Endothelial cell of umbilical vein (primary cell): ENCODE data around the gene PIWIL4. TPM values are rescaled to one million over a fixed set of nuclear protein-coding genes. Genes with fewer than 3 reads are reported as not detected.

Experiments used
- BruUV-seq: library from RNA; stranded (reverse); fragments of 400-500 nt; replicated peaks from 2 replicates; lab custom pipeline; 2021; lab: Mats Ljungman, UMichigan
- CTCF ChIA-PET: fragments of 300-600, 350-600 bp; sonication (Branson Sonifier 250); formaldehyde crosslinking; loops from one replicate; lab custom pipeline; 2021; ENCODE audit warnings: antibody characterized with exemption, inconsistent platforms; lab: Charles Lee
- POLR2A ChIA-PET: fragments of 300-600, 350-600 bp; sonication (Branson Sonifier 250); formaldehyde crosslinking; loops from one replicate; lab custom pipeline; 2021; ENCODE audit warnings: antibody characterized with exemption, inconsistent platforms; lab: Charles Lee
- DNase-seq: peaks from one replicate; pipeline ENCODE4 v3.0.0-alpha.2; 2011; ENCODE audit warnings: low read depth, low spot score
- FAIRE-seq: peaks from 2 replicates; lab custom pipeline; 2011; peaks lifted over from hg19 to GRCh38; lab: Jason Lieb, UNC
- H2AFZ ChIP-seq: 2 replicates; pipeline ENCODE4 v1.6.0; 2012; ENCODE audit warnings: low read depth, low read length, control low read depth, inconsistent platforms
- H3K27ac ChIP-seq: 2 replicates; pipeline ENCODE4 v1.5.1; 2011; ENCODE audit warnings: low read depth, mild to moderate bottlenecking, control low read depth, low read length, moderate library complexity; ENCODE audit not compliant: insufficient read depth
- H3K27me3 ChIP-seq, 2 experiments: 2 replicates each; pipeline versions ENCODE4 v1.6.0 to v1.6.1; 2011; ENCODE audit warnings: low read length in 2 of 2, mixed read lengths in 1 of 2; ENCODE audit not compliant: control insufficient read depth in 2 of 2, insufficient read depth in 2 of 2
- H3K36me3 ChIP-seq, 2 experiments: 2 replicates in 1 of 2; 3 replicates in 1 of 2; pipeline ENCODE4 v1.5.1; 2011; ENCODE audit warnings: low read length in 2 of 2, mild to moderate bottlenecking in 1 of 2, moderate library complexity in 1 of 2; ENCODE audit not compliant: control insufficient read depth in 2 of 2, insufficient read depth in 2 of 2; ENCODE audit errors: extremely low read depth in 1 of 2
- H3K4me1 ChIP-seq: 3 replicates; pipeline ENCODE4 v1.5.1; 2011; ENCODE audit warnings: mild to moderate bottlenecking, low read length; ENCODE audit not compliant: control insufficient read depth, insufficient read depth; ENCODE audit errors: extremely low read depth
- H3K4me2 ChIP-seq: 2 replicates; pipeline ENCODE4 v1.6.1; 2011; ENCODE audit warnings: low read length, control low read depth, mixed read lengths; ENCODE audit not compliant: insufficient read depth
- H3K4me3 ChIP-seq, 3 experiments: fragments of 200-600 bp in 1 of 3; sonication (generic), shearing (Covaris generic) in 1 of 3; replicated peaks in 1 of 3; 2 replicates each; pipeline ENCODE4 v1.5.1; 2011 to 2016; ENCODE audit warnings: control low read depth in 3 of 3, low read length in 3 of 3, mild to moderate bottlenecking in 2 of 3, inconsistent platforms in 1 of 3, low read depth in 1 of 3, moderate library complexity in 1 of 3; ENCODE audit not compliant: insufficient read depth in 1 of 3
- H3K79me2 ChIP-seq: 2 replicates; pipeline ENCODE4 v1.6.0; 2012; ENCODE audit warnings: low read length, inconsistent platforms; ENCODE audit not compliant: control insufficient read depth, insufficient read depth
- H3K9ac ChIP-seq: replicated peaks from 2 replicates; pipeline ENCODE3; 2011; ENCODE audit warnings: low read length, control low read depth; ENCODE audit not compliant: insufficient read depth; ENCODE audit errors: extremely low read depth
- H3K9me1 ChIP-seq: replicated peaks from 3 replicates; pipeline ENCODE4 v1.6.0; 2011; ENCODE audit warnings: mild to moderate bottlenecking, low read length; ENCODE audit not compliant: control insufficient read depth, insufficient read depth; ENCODE audit errors: extremely low read depth
- H3K9me3 ChIP-seq: replicated peaks from 2 replicates; pipeline ENCODE4 v1.5.1; 2012; ENCODE audit warnings: low read length, inconsistent platforms; ENCODE audit not compliant: control insufficient read depth, insufficient read depth
- H4K20me1 ChIP-seq: replicated peaks from 2 replicates; pipeline ENCODE3; 2011; ENCODE audit warnings: mild to moderate bottlenecking, low read length; ENCODE audit not compliant: control insufficient read depth, insufficient read depth; ENCODE audit errors: extremely low read depth
- EZH2 ChIP-seq: IDR thresholded peaks from 2 replicates; pipeline ENCODE4 v1.6.1; 2012; ENCODE audit warnings: borderline replicate concordance, low read depth, mild to moderate bottlenecking, moderate library complexity, low read length, inconsistent platforms; ENCODE audit not compliant: severe bottlenecking
- FOS ChIP-seq: IDR thresholded peaks from 2 replicates; pipeline ENCODE4 v1.6.1; 2011; ENCODE audit warnings: mild to moderate bottlenecking, low read length, moderate library complexity, borderline replicate concordance; ENCODE audit not compliant: insufficient read depth
- GATA2 ChIP-seq: IDR thresholded peaks from 2 replicates; pipeline ENCODE4 v1.7.0; 2011; ENCODE audit warnings: low read depth, mild to moderate bottlenecking, moderate library complexity, mixed read lengths, low read length; ENCODE audit not compliant: insufficient read length, insufficient read depth
- JUN ChIP-seq: IDR thresholded peaks from 2 replicates; pipeline ENCODE4 v1.6.1; 2011; ENCODE audit warnings: borderline replicate concordance, low read depth; ENCODE audit not compliant: insufficient read length, insufficient read depth
- MYC ChIP-seq: IDR thresholded peaks from one replicate; pipeline ENCODE4 v1.6.1; 2011; ENCODE audit warnings: mild to moderate bottlenecking, low read depth, low read length
- POLR2A ChIP-seq: IDR thresholded peaks from 2 replicates; pipeline ENCODE4 v1.6.1; 2012; ENCODE audit warnings: low read depth, mild to moderate bottlenecking, control low read depth, low read length
- POLR2AphosphoS5 ChIP-seq: IDR thresholded peaks from 2 replicates; pipeline ENCODE4 v1.6.1; 2012; ENCODE audit warnings: low read depth, mild to moderate bottlenecking, control low read depth, low read length, moderate library complexity; ENCODE audit not compliant: insufficient read depth
- dilution Hi-C: fragments of 300-500 bp; cut with MboI; formaldehyde crosslinking; loops from one replicate; pipeline ENCODE4 v1.15.0; 2019; ENCODE audit warnings: low sequenced_read_pairs; ENCODE audit not compliant: extremely low pct_ligation_motif_present
- intact Hi-C: fragments of 100-400 bp; cut with micrococcal nuclease; formaldehyde crosslinking; loops from one replicate; pipeline ENCODE4 v1.10.0; 2022
- polyA plus RNA-seq, 4 experiments: library from polyadenylated mRNA; depleted of rRNA in 3 of 4; stranded (reverse) in 3 of 4; unstranded in 1 of 4; fragments of >200 nt; gene quantifications; 2 replicates each; pipeline versions ENCODE4 v1.2.1 to v1.2.3, GENCODE V29; 2011 to 2012; ENCODE audit warnings: missing spikeins in 1 of 4
- total RNA-seq: library from RNA; stranded (reverse); gene quantifications from 2 replicates; pipeline ENCODE4 v1.2.3, GENCODE V29; 2021
- TF ChIP-seq, protein P1 (sequence below): IDR thresholded peaks from 2 replicates; pipeline ENCODE4 v1.6.1; 2011; ENCODE audit not compliant: insufficient read depth, insufficient read length
- TF ChIP-seq, protein P2 (sequence below), 2 donors: IDR thresholded peaks; 1 replicate in 1 of 2; 2 replicates in 1 of 2; pipeline ENCODE4 v1.5.1; 2011; ENCODE audit warnings: low read length in 2 of 2, mild to moderate bottlenecking in 2 of 2, moderate library complexity in 2 of 2, control low read depth in 1 of 2, inconsistent platforms in 1 of 2, low read depth in 1 of 2; ENCODE audit not compliant: insufficient read depth in 1 of 2; ENCODE audit errors: extremely low read depth in 1 of 2

PIWIL4 gene
- total and polyA plus RNA-seq, 2 donors (not counting 3 experiments of a cell fraction or from before 2014, with no cell fraction given): 0.55 to 0.64 TPM

DNA sequence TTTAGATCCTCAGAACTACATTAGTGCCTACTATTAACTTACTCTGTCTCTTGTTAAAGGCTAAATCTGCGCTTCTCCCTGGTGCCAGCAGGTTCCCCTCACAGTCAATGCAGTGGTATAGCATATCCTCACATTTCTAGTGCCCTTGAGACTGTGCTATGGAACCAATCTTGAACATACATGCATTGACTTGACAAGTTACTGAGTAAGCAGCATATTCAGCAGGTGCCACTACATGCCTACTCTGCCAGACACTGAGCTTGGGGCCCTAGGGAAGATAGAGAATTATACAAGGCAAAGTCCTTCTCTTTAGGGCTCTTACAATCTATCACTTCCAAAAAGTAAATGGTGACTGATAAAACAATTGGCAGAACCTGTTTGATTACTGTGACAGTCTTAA, 20.3 kb upstream of the PIWIL4 start:
- H3K4me1 ChIP-seq: peaks cover 12% of the 10 kb centered on the region
- H3K27me3 ChIP-seq: peaks cover 0 to 1% of the 10 kb centered on the region in 2 experiments
- peak overlapping the region; percentile 45 for H3K4me2 ChIP-seq
- POLR2A ChIA-PET: no interaction called here
- H2AFZ ChIP-seq: no peak overlapping the region
- FAIRE-seq (no peak), DNase-seq (no peak)
- CTCF ChIA-PET: interaction anchor here (0.9 to 1.6 kb wide), 2 partner anchors 10 to 16 kb away, joined by 3 to 4 read pairs; no protein-coding TSS in a partner anchor
- dilution Hi-C loops: no loop called here
- peaks cover 9% of the 10 kb centered on the region for H3K79me2 ChIP-seq
- no peak overlapping the region for H3K9ac ChIP-seq
- no peaks in the 10 kb centered on the region for H4K20me1 ChIP-seq
- no peaks in the 10 kb centered on the region for H3K9me1 ChIP-seq
- H3K4me3 ChIP-seq: no peak overlapping the region
- no peak overlapping the region for H3K27ac ChIP-seq
- intact Hi-C loops: loop anchor here (10.0 kb wide), 2 partner anchors 218 to 348 kb away; partner anchors contain the start of gene AMOTL1
- no peaks in the 10 kb centered on the region for H3K9me3 ChIP-seq
- H3K36me3 ChIP-seq: no peaks in the 10 kb centered on the region
- TF ChIP-seq, protein P1, sequence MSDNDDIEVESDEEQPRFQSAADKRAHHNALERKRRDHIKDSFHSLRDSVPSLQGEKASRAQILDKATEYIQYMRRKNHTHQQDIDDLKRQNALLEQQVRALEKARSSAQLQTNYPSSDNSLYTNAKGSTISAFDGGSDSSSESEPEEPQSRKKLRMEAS: no peak
- TF ChIP-seq POLR2A (no peak), EZH2 (no peak), GATA2 (no peak), JUN (no peak), MYC (no peak), POLR2AphosphoS5 (no peak), FOS (no peak)
- TF ChIP-seq, protein P2, sequence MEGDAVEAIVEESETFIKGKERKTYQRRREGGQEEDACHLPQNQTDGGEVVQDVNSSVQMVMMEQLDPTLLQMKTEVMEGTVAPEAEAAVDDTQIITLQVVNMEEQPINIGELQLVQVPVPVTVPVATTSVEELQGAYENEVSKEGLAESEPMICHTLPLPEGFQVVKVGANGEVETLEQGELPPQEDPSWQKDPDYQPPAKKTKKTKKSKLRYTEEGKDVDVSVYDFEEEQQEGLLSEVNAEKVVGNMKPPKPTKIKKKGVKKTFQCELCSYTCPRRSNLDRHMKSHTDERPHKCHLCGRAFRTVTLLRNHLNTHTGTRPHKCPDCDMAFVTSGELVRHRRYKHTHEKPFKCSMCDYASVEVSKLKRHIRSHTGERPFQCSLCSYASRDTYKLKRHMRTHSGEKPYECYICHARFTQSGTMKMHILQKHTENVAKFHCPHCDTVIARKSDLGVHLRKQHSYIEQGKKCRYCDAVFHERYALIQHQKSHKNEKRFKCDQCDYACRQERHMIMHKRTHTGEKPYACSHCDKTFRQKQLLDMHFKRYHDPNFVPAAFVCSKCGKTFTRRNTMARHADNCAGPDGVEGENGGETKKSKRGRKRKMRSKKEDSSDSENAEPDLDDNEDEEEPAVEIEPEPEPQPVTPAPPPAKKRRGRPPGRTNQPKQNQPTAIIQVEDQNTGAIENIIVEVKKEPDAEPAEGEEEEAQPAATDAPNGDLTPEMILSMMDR (IDR thresholded peaks at IDR 0.05; ENCODE audit: extremely low read depth in 1 of 2, insufficient read depth in 1 of 2, low read depth in 1 of 2, low read length in 2 of 2): no peak
- BruUV-seq: no TSS peak
